SKM-1 treated with dmso at 0.1 percent for 144 hours (cell line): ENCODE data around the gene CYB5D1.

Source experiments
- DNase-seq: peaks from one replicate; lab custom pipeline; 2025; ENCODE audit not compliant: unreplicated experiment; lab: John Stamatoyannopoulos, UW

CYB5D1 gene

GRCh38 chr17:7833795-7834541 lies 23.8 kb upstream of the CYB5D1 start, which contains the start of gene KDM6B:
KDM6B (plus strand) TSS chr17:7834217; CDS start chr17:7845555, 11,338 bp downstream.
- DNase-seq: peak; percentile 69

GRCh38 chr17:7834542-7834956 lies 23.3 kb upstream of the CYB5D1 start:
- DNase-seq: peak; percentile 8

GRCh38 chr17:7834957-7835813 lies 22.6 kb upstream of the CYB5D1 start:
- DNase-seq: peak; percentile 83

GRCh38 chr17:7835814-7836595 lies 21.8 kb upstream of the CYB5D1 start:
- no peak for DNase-seq

GRCh38 chr17:7836596-7837407 lies 21.0 kb upstream of the CYB5D1 start:
- DNase-seq: peak; percentile 72

- no peak for DNase-seq
Observed at GRCh38 chr17:7837408-7838088, 20.3 kb upstream of the CYB5D1 start.

GRCh38 chr17:7838090-7839075 lies 19.4 kb upstream of the CYB5D1 start:
- peak; percentile 67 for DNase-seq

GRCh38 chr17:7839190-7839875 lies 18.5 kb upstream of the CYB5D1 start:
- DNase-seq: peak; percentile 74

GRCh38 chr17:7839876-7840261 lies 17.9 kb upstream of the CYB5D1 start:
- peak; percentile 1 for DNase-seq

GRCh38 chr17:7840441-7840840 lies 17.4 kb upstream of the CYB5D1 start:
- DNase-seq: no peak

- DNase-seq: no peak
Observed at GRCh38 chr17:7840875-7841274, 16.9 kb upstream of the CYB5D1 start.

GRCh38 chr17:7841396-7841914 lies 16.3 kb upstream of the CYB5D1 start:
- peak; percentile 33 for DNase-seq

GRCh38 chr17:7841915-7842379 lies 15.9 kb upstream of the CYB5D1 start:
- peak; percentile 33 for DNase-seq

GRCh38 chr17:7842380-7843256 lies 15.2 kb upstream of the CYB5D1 start:
- peak; percentile 54 for DNase-seq

GRCh38 chr17:7843257-7843535 lies 14.6 kb upstream of the CYB5D1 start:
- no peak for DNase-seq

GRCh38 chr17:7843536-7844291 lies 14.1 kb upstream of the CYB5D1 start:
- DNase-seq: peak; percentile 67
